ENCODE results near the gene CHDH. TPM values are rescaled to one million over a fixed set of nuclear protein-coding genes. Genes with fewer than 3 reads are reported as not detected.

Gene CHDH
- 4.9 and 5.2 TPM in 2 replicates for total RNA-seq

- DNase-seq (ENCODE audit: low read depth), result no peak
These were observed at the start of gene CHDH, which contains the start of gene IL17RB for GRCh38 chr3:53846134-53846850. Gene CHDH (minus strand): TSS chr3:53846419. CDS start chr3:53824008, 22,411 bp downstream. Gene IL17RB (plus strand): TSS chr3:53846568. CDS start chr3:53846589, 21 bp downstream.

DNA sequence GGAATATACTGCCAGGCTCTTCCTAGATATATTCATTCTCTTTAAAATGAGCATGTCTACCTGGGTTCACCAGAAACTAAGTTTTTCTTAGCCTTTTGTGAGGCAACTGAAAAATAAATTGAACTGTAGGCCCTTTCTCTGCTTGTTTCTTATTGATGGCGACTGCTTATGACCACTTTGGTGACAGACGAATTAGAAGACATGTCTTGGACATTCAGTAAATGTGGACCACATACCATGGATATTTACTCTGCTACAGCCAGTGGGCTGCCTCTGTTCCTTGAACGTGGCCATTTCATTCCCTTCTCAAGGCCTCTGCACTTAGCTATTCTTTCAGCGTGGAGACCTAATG lies 46.0 kb upstream of the CHDH start:
- DNase-seq (ENCODE audit: low read depth), result no peak

DNA sequence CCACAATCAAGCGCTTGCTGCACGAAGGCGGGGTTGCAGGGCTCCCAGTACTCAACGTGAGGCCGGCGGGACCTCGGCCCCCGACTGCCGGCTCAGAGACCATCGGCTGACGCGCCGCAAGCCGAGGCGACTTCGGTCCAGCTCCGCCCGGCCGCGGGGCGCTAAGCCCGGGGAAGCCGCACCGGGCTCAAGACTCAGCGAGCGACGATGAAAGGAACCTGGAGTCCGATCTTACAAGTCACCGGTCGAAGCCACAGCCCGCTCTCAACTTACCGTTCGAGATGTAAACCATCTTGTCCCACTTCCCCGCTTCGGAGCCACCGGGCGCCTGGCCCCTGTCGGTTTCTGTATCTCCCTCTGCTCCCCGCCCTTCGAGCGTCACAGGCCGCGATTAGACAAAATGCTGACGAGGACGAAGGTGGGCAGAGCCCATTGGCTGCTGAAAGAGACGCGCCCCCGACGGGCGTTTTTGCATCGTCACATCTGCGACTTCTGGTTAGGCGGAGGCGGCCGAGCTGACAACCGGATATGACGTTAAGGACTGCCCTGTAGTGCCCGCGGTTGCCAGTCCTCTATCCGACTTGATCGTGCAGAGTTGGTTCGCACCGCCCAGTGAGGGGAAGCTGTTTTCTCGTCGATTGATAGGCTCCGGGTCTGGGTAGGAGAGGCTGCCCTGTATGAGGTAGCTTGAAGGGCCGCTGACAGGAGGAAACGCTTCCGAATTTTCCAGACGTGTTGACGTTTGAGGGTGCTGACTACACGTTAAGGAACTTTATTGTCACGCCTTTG lies 45.5 kb upstream of the CHDH start, which contains the start of gene SELENOK:
TSS of gene SELENOK (minus strand) at position 363 of the 789 bp plus-strand sequence.
- peak; percentile 97 for DNase-seq (ENCODE audit: low read depth)

- DNase-seq (ENCODE audit: low read depth), result peak; percentile 56
These were observed 44.7 kb upstream of the CHDH start for GRCh38 chr3:53890726-53891475.

GRCh38 chr3:53888232-53888631 lies 42.0 kb upstream of the CHDH start:
- no peak for DNase-seq (ENCODE audit: low read depth)

- no peak for DNase-seq (ENCODE audit: low read depth)
These were observed 41.2 kb upstream of the CHDH start for GRCh38 chr3:53887446-53887845.

DNA sequence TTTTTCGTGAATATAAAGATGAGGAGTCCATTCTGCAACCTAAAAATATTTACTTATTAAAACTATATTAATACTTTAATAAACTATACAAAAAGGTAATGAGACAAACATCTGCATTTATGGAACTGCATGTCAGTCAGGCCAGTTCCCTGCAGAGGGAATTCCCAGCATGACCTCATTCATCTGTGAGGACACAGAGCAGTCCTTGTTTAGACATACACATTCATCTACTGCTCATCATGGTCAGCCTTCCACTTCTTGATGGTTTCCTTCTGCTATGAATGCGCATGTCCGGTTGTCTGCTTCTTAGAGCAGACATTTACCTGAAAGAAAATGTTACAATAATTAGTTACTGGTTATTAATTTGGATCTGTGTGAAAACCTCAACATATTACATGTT lies 39.0 kb upstream of the CHDH start:
- no peak for DNase-seq (ENCODE audit: low read depth)

DNA sequence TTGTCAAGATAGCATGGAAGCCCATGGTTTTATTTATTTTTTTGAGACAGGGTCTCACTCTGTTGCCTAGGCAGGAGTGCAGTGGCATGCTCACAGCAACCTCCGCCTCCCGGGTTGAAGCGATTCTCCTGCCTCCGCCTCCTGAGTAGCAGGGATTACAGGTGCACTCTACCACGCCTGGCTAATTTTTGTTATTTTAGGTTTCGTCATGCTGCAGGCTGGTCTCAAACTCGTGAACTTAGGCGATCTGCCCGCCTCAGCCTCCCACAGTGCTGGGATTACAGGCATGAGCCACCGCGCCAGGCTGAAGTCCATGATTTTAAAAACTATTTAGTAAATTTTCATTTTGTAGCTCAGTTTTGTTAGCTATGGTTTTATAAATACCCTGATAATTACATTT lies 38.4 kb upstream of the CHDH start:
- no peak for DNase-seq (ENCODE audit: low read depth)

GRCh38 chr3:53883008-53883407 lies 36.8 kb upstream of the CHDH start:
- no peak for DNase-seq (ENCODE audit: low read depth)

DNA sequence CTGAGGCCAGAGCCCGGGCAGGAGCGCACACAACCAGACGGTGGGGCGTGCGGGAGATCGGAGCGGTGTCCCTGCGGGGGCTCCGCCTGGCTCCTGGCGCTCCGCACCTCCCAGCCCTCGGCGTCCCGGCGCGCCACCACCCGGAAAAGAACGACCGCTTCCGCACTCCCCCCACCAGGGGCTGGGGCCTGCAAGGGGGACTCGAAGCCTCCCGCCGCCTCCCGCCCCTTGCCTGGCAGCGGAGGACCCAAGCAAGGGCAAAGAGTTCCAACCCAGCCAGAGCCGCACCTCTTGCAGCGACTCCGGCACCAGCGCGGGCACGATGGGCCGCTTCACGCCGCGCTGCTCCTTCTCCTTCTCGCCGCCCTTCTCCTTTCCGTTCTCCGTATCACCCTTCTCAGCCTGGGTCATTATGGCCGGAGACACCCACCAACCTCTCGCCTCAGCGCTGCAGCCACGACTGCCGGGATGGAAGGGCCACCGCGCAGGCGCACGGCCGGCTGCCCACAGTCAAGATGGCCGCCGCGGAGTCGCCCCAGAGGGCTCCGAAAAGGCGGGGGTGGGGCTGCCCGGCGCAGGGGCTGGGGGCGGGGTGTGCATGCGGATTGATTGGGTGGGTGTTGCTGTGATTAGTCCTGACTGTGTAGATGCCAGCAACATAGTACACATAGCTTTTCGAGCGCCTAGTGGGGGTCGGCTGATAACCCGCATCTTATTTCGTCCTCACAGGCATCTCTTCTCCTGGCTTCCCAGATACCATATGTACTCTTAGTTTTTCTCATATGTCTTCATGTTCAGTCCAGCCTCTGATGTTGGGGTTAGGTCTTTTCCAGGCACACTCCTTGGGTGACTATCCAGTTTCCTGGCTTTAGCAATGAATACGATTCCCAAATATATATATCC lies 35.7 kb upstream of the CHDH start, which contains the start of gene ACTR8:
TSS of gene ACTR8 (minus strand) at position 462 of the 903 bp plus-strand sequence. CDS start at position 411, 51 bp downstream.
- peak; percentile 55 for DNase-seq (ENCODE audit: low read depth)

DNA sequence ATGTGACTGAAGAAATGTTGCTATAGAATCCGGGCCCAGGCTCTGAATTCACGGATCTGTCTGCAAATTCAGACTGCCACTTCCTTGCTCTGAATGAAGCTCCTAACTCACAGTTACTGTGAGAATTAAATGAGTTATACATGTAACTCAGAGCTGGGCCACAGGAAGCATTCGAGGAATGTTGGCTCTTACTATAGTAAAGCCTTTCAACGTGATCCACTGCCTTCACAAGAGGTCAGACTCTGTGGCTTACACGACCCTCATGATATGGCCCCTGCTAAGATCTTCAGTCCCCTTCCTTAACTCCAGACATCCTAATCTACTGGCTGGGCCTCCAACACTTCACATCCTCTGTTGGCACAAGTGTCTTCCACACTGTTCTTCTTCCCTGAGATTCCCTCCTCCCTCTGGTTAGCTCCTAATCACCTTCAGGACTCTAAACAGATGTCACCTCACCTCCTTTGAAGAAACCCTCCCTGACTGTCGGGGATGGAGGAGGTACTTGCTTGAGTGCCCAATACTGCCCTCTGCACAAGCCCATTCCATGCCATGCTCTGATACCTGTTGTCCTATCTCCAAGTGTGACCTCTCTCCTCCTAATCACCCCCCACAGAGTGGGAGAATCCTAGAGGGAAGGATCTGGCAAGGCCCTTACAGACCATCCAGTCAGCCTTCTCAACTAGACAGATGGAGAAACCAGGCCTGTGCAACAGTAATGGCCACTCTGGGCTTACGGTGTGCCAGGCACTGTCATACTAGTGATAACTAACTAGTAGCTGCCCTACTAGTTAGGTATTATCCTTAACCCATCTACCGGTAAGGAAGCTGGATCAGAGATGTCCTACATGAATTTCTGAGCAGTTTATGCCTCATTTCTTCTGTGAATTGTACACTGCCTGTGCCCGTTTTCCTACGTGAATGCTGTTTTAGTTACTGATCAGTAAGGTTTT lies 34.5 kb upstream of the CHDH start:
- DNase-seq (ENCODE audit: low read depth), result peak; percentile 50

DNA sequence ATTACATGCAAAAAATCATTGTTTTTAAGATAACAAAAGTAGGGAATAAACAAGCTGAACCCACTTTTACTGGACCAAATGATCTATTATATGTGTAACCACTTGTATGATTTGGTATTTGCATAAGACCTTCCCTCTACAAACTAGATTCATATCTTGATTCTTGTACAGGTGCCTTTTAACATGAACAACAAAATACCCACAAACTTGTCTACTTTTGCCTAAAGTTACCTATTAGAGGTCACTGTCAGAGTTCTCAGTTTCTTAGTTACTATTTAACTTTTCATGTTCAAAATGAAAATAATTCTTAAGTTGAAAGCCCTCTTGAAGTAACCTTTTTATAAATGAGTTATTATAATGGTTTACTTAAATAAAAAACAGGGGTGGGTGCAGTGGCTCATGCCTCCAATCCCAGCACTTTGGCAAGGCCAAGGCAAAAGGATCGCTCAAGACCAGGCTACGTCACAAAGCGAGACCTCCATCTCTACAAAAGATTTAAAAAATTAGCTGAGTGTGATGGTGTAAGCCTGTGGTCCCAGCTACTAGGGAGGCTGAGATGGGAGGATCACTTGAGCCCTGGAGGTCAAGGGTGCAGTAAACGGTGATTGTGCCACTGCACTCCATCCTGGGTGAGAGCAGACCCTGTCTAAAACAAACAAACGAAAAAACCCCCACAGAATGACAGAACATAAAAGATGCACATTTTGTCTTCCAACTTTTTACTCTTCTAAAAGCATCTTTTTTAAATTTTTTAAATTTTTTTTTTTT lies 19.7 kb upstream of the CHDH start:
- DNase-seq (ENCODE audit: low read depth), result no peak

DNA sequence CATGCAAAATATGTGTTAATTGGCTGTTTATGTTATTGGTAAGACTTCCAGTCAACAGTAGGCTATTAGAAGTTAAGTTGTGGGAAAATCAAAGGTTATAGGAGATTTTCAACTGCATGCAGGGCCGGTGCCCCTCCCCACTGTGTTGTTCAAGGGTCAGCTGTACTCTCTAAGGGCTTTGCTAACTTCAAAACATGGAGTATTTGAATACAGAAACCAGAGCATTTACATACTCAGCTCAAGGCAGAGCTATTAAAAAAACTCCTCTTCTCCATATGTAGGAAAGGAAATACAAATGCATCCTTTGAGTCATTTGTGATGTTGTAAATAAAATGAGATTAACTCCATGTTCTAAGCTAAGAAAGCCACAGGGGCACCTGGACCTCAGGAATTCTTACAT lies 16.9 kb upstream of the CHDH start:
- DNase-seq (ENCODE audit: low read depth), result no peak

DNA sequence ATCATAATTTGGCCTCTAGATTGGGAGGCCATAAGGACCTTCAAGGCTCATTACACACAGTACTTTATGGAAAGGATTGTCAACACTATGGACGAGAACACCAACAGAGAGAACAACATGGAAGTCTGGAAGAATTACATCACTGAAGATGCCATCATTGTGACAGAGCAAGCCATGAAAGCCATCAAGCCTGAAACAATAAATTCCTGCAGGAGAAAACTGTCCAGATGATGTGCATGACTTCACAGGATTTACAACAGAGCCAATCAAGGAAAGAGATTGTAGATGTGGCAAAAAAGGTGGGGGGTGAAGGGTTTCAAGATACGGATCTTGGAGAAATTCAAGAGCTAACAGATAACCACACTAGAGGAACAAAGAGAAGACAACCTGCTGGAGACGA lies 16.0 kb upstream of the CHDH start:
- peak; percentile 54 for DNase-seq (ENCODE audit: low read depth)

GRCh38 chr3:53860196-53860595 lies 14.0 kb upstream of the CHDH start:
- no peak for DNase-seq (ENCODE audit: low read depth)

DNA sequence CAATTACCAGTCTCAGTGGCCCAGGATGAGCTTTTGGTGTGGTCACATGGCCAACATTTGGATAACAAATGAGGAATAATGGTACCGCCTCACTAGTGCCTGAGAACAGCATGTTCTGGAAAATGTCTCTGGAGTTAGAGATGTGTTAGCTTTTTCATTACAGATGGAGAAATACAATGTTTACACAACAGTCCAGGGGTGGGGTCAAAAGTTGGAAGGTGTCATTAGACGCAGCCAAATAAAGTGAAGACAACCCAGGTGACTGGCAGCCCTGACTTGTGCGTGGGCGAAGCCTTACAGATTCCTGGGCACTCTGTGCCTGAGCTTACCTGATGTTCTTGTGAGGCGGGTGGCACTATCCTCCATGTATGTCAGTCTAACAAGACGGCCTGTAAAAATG lies 13.0 kb upstream of the CHDH start:
- DNase-seq (ENCODE audit: low read depth), result no peak

GRCh38 chr3:53858096-53858741 lies 12.0 kb upstream of the CHDH start:
- DNase-seq (ENCODE audit: low read depth), result peak; percentile 21

GRCh38 chr3:53856964-53857363 lies 10.7 kb upstream of the CHDH start:
- DNase-seq (ENCODE audit: low read depth), result no peak

- no peak for DNase-seq (ENCODE audit: low read depth)
These were observed 4.7 kb upstream of the CHDH start for GRCh38 chr3:53850895-53851294.
